Measurements from ENCODE around the gene EEF1AKMT4. TPM values are rescaled to one million over a fixed set of nuclear protein-coding genes. Genes with fewer than 3 reads are reported as not detected.
"Not testable (repeated sequence)": the region's sequence is repeated elsewhere in the genome, so short reads cannot be mapped to it uniquely, and the experiment has no call there.

The EEF1AKMT4 gene
- total RNA-seq, 1 donor from 2014 or later = 7.2 TPM

- Mint-ChIP-seq H3K27me3 (ENCODE audit: low read depth, unreplicated experiment) (peaks cover 55% of the 10 kb centered on the region), H3K4me1 (ENCODE audit: low read depth, unreplicated experiment) (peaks cover 11% of the 10 kb centered on the region), H3K4me3 (ENCODE audit: unreplicated experiment) (peak overlapping the region; percentile 89), H3K27ac (ENCODE audit: unreplicated experiment) (peak overlapping the region; percentile 45), H3K9me3 (ENCODE audit: unreplicated experiment) (peaks cover 4% of the 10 kb centered on the region), H3K36me3 (ENCODE audit: low read depth, unreplicated experiment) (peaks cover 12% of the 10 kb centered on the region)
- Histone ChIP-seq H3K27ac (ENCODE audit: low read depth, low read length) (no peak overlapping the region), H4K20me1 (ENCODE audit: insufficient read depth, low read length) (peaks cover 31% of the 10 kb centered on the region), H3K9me3 (ENCODE audit: insufficient read depth, low read depth, low read length) (no peaks in the 10 kb centered on the region), H3K4me1 (ENCODE audit: insufficient read depth, low read length) (peaks cover 18% of the 10 kb centered on the region), H3K4me3 (ENCODE audit: insufficient read depth, low read depth, low read length) (peak overlapping the region; percentile 63), H3K4me2 (ENCODE audit: low read length) (peak overlapping the region; percentile 97), H3K9ac (ENCODE audit: low read length) (peak overlapping the region; percentile 61), H3K36me3 (ENCODE audit: insufficient read depth, low read length) (no peaks in the 10 kb centered on the region), H2AFZ (ENCODE audit: low read depth, low read length) (peak overlapping the region; percentile 79), H3K27me3 (ENCODE audit: insufficient read depth, low read length) (peaks cover 11% of the 10 kb centered on the region), H3K79me2 (ENCODE audit: insufficient read depth, low read length) (no peaks in the 10 kb centered on the region)
- FAIRE-seq (no peak), DNase-seq (ENCODE audit: low read depth) (peak; percentile 23)
- TF ChIP-seq EZH2 (IDR thresholded peaks at IDR 0.05; ENCODE audit: insufficient read depth, low read length) = peak; percentile 57
- TF ChIP-seq CTCF (IDR thresholded peaks at IDR 0.05; ENCODE audit: insufficient read depth, low read depth, low read length) = no peak
These were observed 12.6 kb downstream of the EEF1AKMT4 start for GRCh38 chr3:184261854-184262763.

GRCh38 chr3:184262764-184263179, 13.3 kb downstream of the EEF1AKMT4 start:
- peaks cover 11% of the 10 kb centered on the region for H3K27me3 ChIP-seq (ENCODE audit: insufficient read depth, low read length)
- peaks cover 55% of the 10 kb centered on the region for H3K27me3 Mint-ChIP-seq (ENCODE audit: low read depth, unreplicated experiment)
- H2AFZ ChIP-seq (ENCODE audit: low read depth, low read length) = no peak overlapping the region
- no peaks in the 10 kb centered on the region for H3K36me3 ChIP-seq (ENCODE audit: insufficient read depth, low read length)
- peaks cover 8% of the 10 kb centered on the region for H3K9me3 Mint-ChIP-seq (ENCODE audit: unreplicated experiment)
- H3K9me3 ChIP-seq (ENCODE audit: insufficient read depth, low read depth, low read length) = no peaks in the 10 kb centered on the region
- no peaks in the 10 kb centered on the region for H3K79me2 ChIP-seq (ENCODE audit: insufficient read depth, low read length)
- no peak overlapping the region for H3K4me3 ChIP-seq (ENCODE audit: insufficient read depth, low read depth, low read length)
- H4K20me1 ChIP-seq (ENCODE audit: insufficient read depth, low read length) = peaks cover 25% of the 10 kb centered on the region
- H3K27ac ChIP-seq (ENCODE audit: low read depth, low read length) = no peak overlapping the region
- peak overlapping the region; percentile 45 for H3K4me3 Mint-ChIP-seq (ENCODE audit: unreplicated experiment)
- peaks cover 18% of the 10 kb centered on the region for H3K4me1 ChIP-seq (ENCODE audit: insufficient read depth, low read length)
- peaks cover 8% of the 10 kb centered on the region for H3K36me3 Mint-ChIP-seq (ENCODE audit: low read depth, unreplicated experiment)
- H3K4me2 ChIP-seq (ENCODE audit: low read length) = peak overlapping the region; percentile 97
- FAIRE-seq (no peak), DNase-seq (ENCODE audit: low read depth) (no peak)
- TF ChIP-seq EZH2 (IDR thresholded peaks at IDR 0.05; ENCODE audit: insufficient read depth, low read length) (no peak), CTCF (IDR thresholded peaks at IDR 0.05; ENCODE audit: insufficient read depth, low read depth, low read length) (no peak)
- H3K4me1 Mint-ChIP-seq (ENCODE audit: low read depth, unreplicated experiment) = peaks cover 11% of the 10 kb centered on the region
- no peak overlapping the region for H3K9ac ChIP-seq (ENCODE audit: low read length)
- no peak overlapping the region for H3K27ac Mint-ChIP-seq (ENCODE audit: unreplicated experiment)

GRCh38 chr3:184267249-184267648, 17.8 kb downstream of the EEF1AKMT4 start:
- not testable (repeated sequence) for FAIRE-seq; H3K9me3 Mint-ChIP-seq (ENCODE audit: unreplicated experiment); H3K79me2 ChIP-seq (ENCODE audit: insufficient read depth, low read length); H3K4me3 ChIP-seq (ENCODE audit: insufficient read depth, low read depth, low read length); H3K27ac ChIP-seq (ENCODE audit: low read depth, low read length); H3K4me1 Mint-ChIP-seq (ENCODE audit: low read depth, unreplicated experiment); DNase-seq (ENCODE audit: low read depth); H3K36me3 ChIP-seq (ENCODE audit: insufficient read depth, low read length); H3K4me2 ChIP-seq (ENCODE audit: low read length); H3K36me3 Mint-ChIP-seq (ENCODE audit: low read depth, unreplicated experiment); H3K27me3 ChIP-seq (ENCODE audit: insufficient read depth, low read length); H3K27ac Mint-ChIP-seq (ENCODE audit: unreplicated experiment); H3K4me3 Mint-ChIP-seq (ENCODE audit: unreplicated experiment); H2AFZ ChIP-seq (ENCODE audit: low read depth, low read length); H3K9me3 ChIP-seq (ENCODE audit: insufficient read depth, low read depth, low read length); H3K9ac ChIP-seq (ENCODE audit: low read length); H3K4me1 ChIP-seq (ENCODE audit: insufficient read depth, low read length); H4K20me1 ChIP-seq (ENCODE audit: insufficient read depth, low read length)
- peaks cover 40% of the 10 kb centered on the region for H3K27me3 Mint-ChIP-seq (ENCODE audit: low read depth, unreplicated experiment)

All from astrocyte (in vitro differentiated cells and primary cell).